Adrenal gland (tissue), 12 donors: ENCODE measurements around the gene RIC3. TPM values are rescaled to one million over a fixed set of nuclear protein-coding genes. Genes with fewer than 3 reads are reported as not detected.
A peak's percentile ranks its signal among the peaks of the same experiment; 100 is the strongest.

Experiments used
- DNase-seq, 7 donors: peaks; one replicate each; pipeline ENCODE4 v3.0.0-alpha.2; 2019 to 2020
- H3K27ac ChIP-seq, 5 donors: fragments of 200-600 bp; sonication (generic) in 4 of 5; 1 replicate in 3 of 5; 2 replicates in 2 of 5; pipeline versions ENCODE4 v1.5.1 to v1.8.0; 2016 to 2020; ENCODE audit warnings: mild to moderate bottlenecking in 1 of 5
- H3K27me3 ChIP-seq: fragments of 200-600 bp; 2 replicates; pipeline ENCODE4 v1.8.0; 2021
- H3K36me3 ChIP-seq, 2 donors: fragments of 200-600 bp; replicated peaks in 1 of 2; 1 replicate in 1 of 2; 2 replicates in 1 of 2; pipeline versions ENCODE4 v1.5.1 to v1.8.0; 2018 to 2022
- H3K4me1 ChIP-seq, 2 donors: fragments of 200-600 bp; replicated peaks in 1 of 2; 1 replicate in 1 of 2; 2 replicates in 1 of 2; pipeline versions ENCODE4 v1.5.1 to v1.8.0; 2018 to 2021
- H3K4me3 ChIP-seq, 4 donors: fragments of 200-600 bp; sonication (generic) in 3 of 4; one replicate each; pipeline ENCODE4 v1.5.1; 2016 to 2018
- H3K9me3 ChIP-seq, 3 donors: fragments of 200-600 bp; sonication (generic) in 1 of 3; replicated peaks in 1 of 3; 1 replicate in 2 of 3; 2 replicates in 1 of 3; pipeline versions ENCODE4 v1.5.1 to v1.8.0; 2016 to 2021
- POLR2A ChIP-seq, 2 donors: fragments of 450-650 bp; IDR thresholded peaks; one replicate each; pipeline ENCODE4 v1.6.1; 2017; ENCODE audit warnings: antibody characterized with exemption in 2 of 2, mild to moderate bottlenecking in 2 of 2, moderate library complexity in 1 of 2
- WGBS, 4 donors: extraction: QIAGEN DNeasy Blood & Tissue Kit in 2 of 4; methylation state at CpG; one replicate each; pipeline versions ENCODE4 v1.1.5 to v1.1.7; 2013 to 2017; 5-methylcytosine and 5-hydroxymethylcytosine counted together
- intact Hi-C, 2 donors: fragments of 100-400 bp; cut with DNase I; formaldehyde crosslinking; loops; one replicate each; pipeline versions ENCODE4 v1.14.1 to v1.15.0; 2022 to 2023
- polyA plus RNA-seq, 3 donors: library from polyadenylated mRNA; stranded (reverse); fragments of 200-250 nt in 2 of 3; fragments of 350-450 nt in 1 of 3; fragmentation: Illumina TruSeq in 1 of 3; extraction: RNeasy Lipid Tissue Mini Kit (QIAGEN cat#74804) in 1 of 3; gene quantifications; one replicate each; pipeline ENCODE4 v1.2.3, GENCODE V29; 2013 to 2014
- total RNA-seq, 9 donors: library from RNA; depleted of rRNA in 4 of 9; stranded (reverse); fragments of >200 nt in 4 of 9; fragments of 120-200 nt in 1 of 9; fragmentation: NEBNext Ultra II Directional in 1 of 9; extraction: Animal tissue kit (Norgen Biotek cat#: 25700) in 1 of 9; gene quantifications; one replicate each; pipeline versions ENCODE4 v1.1.0 to v1.2.4, GENCODE V29; 2013 to 2023
- TF ChIP-seq, protein P1 (sequence below), 6 experiments: fragments of 450-650 bp in 4 of 6; fragments of 200-600 bp in 2 of 6; sonication (generic) in 1 of 6; IDR thresholded peaks; 1 replicate in 5 of 6; 2 replicates in 1 of 6; pipeline versions ENCODE4 v1.5.1 to v1.8.0; 2016 to 2021; ENCODE audit warnings: antibody characterized with exemption in 6 of 6, mild to moderate bottlenecking in 2 of 6, moderate library complexity in 1 of 6
- donor health status: healthy with polysubstance abuse.
- donor health status: Bipolar disorder and iron deficiency.
- donor health status: DM: yes; HTN: yes; CAD: no.
- donor health status: DM: no; HTN: no; CAD: no.
- donor health status: DM: no; HTN: no; CAD: no.
- donor health status: DM: yes; HTN: yes; CAD: no.

RIC3 gene
- total and polyA plus RNA-seq, 12 donors: 11.0 to 45.5 (median 29.4) TPM

DNA sequence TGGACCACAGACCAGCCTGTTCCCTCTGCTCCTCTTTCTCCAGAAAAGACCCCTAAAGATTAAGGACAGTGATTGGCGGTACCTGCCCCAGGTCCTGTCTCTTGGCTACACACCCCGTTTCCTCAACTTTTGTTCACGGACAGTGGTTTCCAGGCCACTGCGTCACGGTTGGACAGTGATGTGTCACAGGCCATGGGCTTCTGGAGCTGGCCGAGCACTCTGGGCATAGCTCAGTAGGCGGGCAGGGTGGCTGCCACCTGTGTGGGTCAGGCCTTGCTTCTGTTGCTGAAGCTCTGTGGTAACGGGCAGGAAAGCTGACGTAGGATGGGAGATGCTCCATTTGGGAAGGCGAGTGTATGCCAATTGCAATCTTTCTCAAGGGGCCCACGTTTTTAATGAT is 74.2 kb downstream of the RIC3 start:
- TF ChIP-seq, protein P1, sequence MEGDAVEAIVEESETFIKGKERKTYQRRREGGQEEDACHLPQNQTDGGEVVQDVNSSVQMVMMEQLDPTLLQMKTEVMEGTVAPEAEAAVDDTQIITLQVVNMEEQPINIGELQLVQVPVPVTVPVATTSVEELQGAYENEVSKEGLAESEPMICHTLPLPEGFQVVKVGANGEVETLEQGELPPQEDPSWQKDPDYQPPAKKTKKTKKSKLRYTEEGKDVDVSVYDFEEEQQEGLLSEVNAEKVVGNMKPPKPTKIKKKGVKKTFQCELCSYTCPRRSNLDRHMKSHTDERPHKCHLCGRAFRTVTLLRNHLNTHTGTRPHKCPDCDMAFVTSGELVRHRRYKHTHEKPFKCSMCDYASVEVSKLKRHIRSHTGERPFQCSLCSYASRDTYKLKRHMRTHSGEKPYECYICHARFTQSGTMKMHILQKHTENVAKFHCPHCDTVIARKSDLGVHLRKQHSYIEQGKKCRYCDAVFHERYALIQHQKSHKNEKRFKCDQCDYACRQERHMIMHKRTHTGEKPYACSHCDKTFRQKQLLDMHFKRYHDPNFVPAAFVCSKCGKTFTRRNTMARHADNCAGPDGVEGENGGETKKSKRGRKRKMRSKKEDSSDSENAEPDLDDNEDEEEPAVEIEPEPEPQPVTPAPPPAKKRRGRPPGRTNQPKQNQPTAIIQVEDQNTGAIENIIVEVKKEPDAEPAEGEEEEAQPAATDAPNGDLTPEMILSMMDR (IDR thresholded peaks at IDR 0.05): no peak
- WGBS, 4 donors: 86 to 97% (median 93%) methylated on average over 11 of the region's 11 CpGs
- Histone ChIP-seq H3K27me3 (no peaks in the 10 kb centered on the region), H3K9me3 (no peaks in the 10 kb centered on the region), H3K4me3 (no peak overlapping the region), H3K4me1 (peaks cover 0 to 6% of the 10 kb centered on the region in 2 donors), H3K36me3 (peaks cover 0 to 5% of the 10 kb centered on the region in 2 donors), H3K27ac (no peak overlapping the region)
- intact Hi-C loops: loop anchor here (5.0 kb wide), 2 partner anchors 82 to 87 kb away; no protein-coding TSS in a partner anchor
- peak in 3 of 7 donors; percentile 8 to 55 (median 21) for DNase-seq

DNA sequence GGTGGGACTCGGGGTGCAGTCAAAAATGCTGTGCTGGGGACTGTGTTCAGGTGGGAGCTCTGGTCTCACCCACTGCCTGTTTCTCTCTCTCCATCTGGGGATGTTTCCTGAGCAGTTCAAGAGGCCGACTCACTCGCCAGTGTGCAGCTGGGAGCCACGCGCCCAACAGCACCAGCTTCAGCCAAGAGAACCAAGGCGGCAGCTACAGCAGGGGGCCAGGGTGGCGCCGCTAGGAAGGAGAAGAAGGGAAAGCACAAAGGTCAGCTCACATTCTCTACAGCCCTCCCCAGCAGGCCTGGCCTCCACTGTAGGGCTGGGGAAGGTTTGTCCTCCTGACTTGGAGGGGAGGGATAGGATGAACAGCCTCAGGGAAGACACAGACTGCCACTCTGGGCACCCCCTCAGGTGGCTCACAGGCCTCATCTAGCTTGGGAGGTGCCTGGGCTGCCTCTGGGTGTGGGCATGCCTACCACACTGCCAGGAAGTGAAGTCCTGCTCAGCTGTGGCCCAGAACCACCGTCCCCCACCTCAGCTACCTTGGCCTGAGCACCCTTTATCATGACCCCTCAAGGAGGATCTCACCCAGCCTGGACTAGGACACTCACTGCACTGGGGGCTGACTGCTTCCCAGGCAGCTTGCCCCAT is 74.8 kb downstream of the RIC3 start:
- intact Hi-C loops: loop anchor here (5.0 kb wide), 2 partner anchors 82 to 87 kb away; no protein-coding TSS in a partner anchor
- TF ChIP-seq, protein P1 (IDR thresholded peaks at IDR 0.05): no peak
- TF ChIP-seq POLR2A (IDR thresholded peaks at IDR 0.05): no peak
- Histone ChIP-seq H3K27me3 (no peaks in the 10 kb centered on the region), H3K27ac (no peak overlapping the region), H3K4me3 (no peak overlapping the region), H3K4me1 (peaks cover 0 to 6% of the 10 kb centered on the region in 2 donors), H3K9me3 (no peaks in the 10 kb centered on the region), H3K36me3 (peaks cover 0 to 4% of the 10 kb centered on the region in 2 donors)
- 89 to 98% (median 90%) methylated on average over 8 to 9 of the region's 9 CpGs for WGBS, 4 donors
- DNase-seq: peak in 2 of 7 donors; percentile 5 to 49

DNA sequence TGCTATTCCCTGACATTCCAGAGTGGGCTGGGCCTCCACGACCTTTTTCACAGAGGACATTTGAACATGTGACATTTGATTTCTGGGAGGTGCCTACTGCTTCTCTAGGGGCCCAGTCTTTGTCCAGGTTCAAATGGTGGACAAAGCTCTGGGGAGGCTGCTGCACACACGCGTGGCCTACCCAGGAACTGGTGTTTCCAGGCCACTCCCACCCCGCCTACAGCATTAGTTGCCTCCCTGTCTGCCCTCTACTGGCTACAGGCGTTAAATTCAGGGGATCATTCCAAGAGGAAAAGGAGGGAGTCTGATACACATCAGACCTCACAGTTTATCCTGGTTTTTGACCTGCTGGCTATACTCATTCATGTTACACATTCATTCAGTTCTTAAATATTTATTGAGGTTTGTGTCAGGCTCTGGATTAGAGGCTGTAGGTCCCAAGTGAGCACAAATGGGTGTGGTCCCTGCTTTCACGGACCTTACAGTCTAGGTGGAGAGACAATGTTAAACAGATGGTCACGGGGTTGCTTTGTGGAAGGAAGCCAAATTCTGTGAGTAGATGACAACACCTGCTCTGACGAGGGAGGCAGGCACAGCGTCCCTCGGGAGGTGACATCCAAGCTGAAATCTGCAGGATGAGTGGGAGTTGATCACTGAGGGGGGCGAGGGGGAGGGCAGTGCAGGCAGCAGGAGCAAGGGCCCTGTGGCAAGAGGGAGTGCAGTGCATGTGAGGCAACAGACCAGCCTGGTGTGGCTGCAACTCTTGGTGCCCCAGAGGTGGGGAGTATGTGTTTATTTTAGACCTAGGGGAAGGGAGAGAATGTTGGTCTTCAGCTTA is 76.0 kb downstream of the RIC3 start:
- Histone ChIP-seq H3K4me3 (no peak overlapping the region), H3K27ac (peak overlapping the region in 1 of 5 donors; percentile 38), H3K27me3 (no peaks in the 10 kb centered on the region), H3K4me1 (peaks cover 0 to 6% of the 10 kb centered on the region in 2 donors), H3K9me3 (no peaks in the 10 kb centered on the region), H3K36me3 (no peaks in the 10 kb centered on the region)
- 46 to 52% (median 47%) methylated on average over 11 of the region's 11 CpGs for WGBS, 4 donors
- intact Hi-C loops: loop anchor here (5.0 kb wide), 2 partner anchors 81 to 86 kb away; no protein-coding TSS in a partner anchor
- TF ChIP-seq, protein P1 (IDR thresholded peaks at IDR 0.05): peak; percentile 51 to 77 (median 70)
- no peak for TF ChIP-seq POLR2A (IDR thresholded peaks at IDR 0.05)
- peak; percentile 61 to 89 (median 79) for DNase-seq

DNA sequence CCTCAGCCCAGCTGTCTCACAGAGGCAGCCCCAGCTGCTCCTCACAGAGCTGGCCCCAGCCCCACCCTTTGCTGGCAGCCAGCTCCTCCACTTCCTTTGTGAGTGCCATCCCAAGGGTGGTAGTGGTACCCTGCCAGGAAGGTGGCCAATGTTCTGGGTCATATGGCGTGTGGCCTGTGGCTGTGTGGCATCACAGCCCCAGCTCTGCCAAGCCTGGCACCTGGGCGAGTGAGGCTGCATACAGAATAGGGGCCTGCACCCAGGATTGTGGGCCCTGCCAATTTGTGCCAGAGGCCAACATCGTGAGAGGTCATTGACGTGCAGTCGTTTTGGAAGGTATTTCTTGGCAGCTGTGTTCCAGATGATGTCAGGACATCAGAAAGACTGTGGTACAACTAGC is 77.1 kb downstream of the RIC3 start:
- no peaks in the 10 kb centered on the region for H3K36me3 ChIP-seq
- no peak overlapping the region for H3K4me3 ChIP-seq
- H3K4me1 ChIP-seq: peaks cover 0 to 6% of the 10 kb centered on the region in 2 donors
- peak in 3 of 7 donors; percentile 8 to 54 (median 19) for DNase-seq
- no peaks in the 10 kb centered on the region for H3K9me3 ChIP-seq
- H3K27me3 ChIP-seq: no peaks in the 10 kb centered on the region
- no peak for TF ChIP-seq POLR2A (IDR thresholded peaks at IDR 0.05)
- TF ChIP-seq, protein P1 (IDR thresholded peaks at IDR 0.05): no peak
- H3K27ac ChIP-seq: peak overlapping the region in 1 of 5 donors; percentile 38
- intact Hi-C loops: loop anchor here (5.0 kb wide), 2 partner anchors 79 to 84 kb away; no protein-coding TSS in a partner anchor
- WGBS, 4 donors: 80 to 96% (median 83%) methylated on average over 4 to 5 of the region's 5 CpGs
